Neural progenitor cell (in vitro differentiated cells): Measurements from ENCODE around the gene OR2A7. TPM values are rescaled to one million over a fixed set of nuclear protein-coding genes. Genes with fewer than 3 reads are reported as not detected.
"Not testable (repeated sequence)": the region's sequence is repeated elsewhere in the genome, so short reads cannot be mapped to it uniquely, and the experiment has no call there.

Experiments used
- DNase-seq: peaks from one replicate; pipeline ENCODE4 v3.0.0-alpha.2; 2016; ENCODE audit warnings: low spot score
- H2AFZ ChIP-seq: fragments of 200-600 bp; sonication (generic); replicated peaks from 2 replicates; pipeline ENCODE4 v1.6.1; 2016; ENCODE audit warnings: antibody characterized with exemption
- H3F3A ChIP-seq: fragments of 200-600 bp; sonication (generic); 2 replicates; pipeline ENCODE4 v1.6.1; 2016; ENCODE audit warnings: antibody characterized with exemption, low read depth
- H3K27ac ChIP-seq: fragments of 200-600 bp; sonication (generic); 2 replicates; pipeline ENCODE4 v1.5.1; 2016; ENCODE audit warnings: mild to moderate bottlenecking
- H3K27me3 ChIP-seq: fragments of 200-600 bp; sonication (generic); 2 replicates; pipeline ENCODE4 v1.6.1; 2016; ENCODE audit warnings: mild to moderate bottlenecking, moderate library complexity
- H3K36me3 ChIP-seq: fragments of 200-600 bp; sonication (generic); 2 replicates; pipeline ENCODE4 v1.5.1; 2016
- H3K4me1 ChIP-seq: fragments of 200-600 bp; sonication (generic); 2 replicates; pipeline ENCODE4 v1.6.1; 2016; ENCODE audit warnings: mixed run types
- H3K4me2 ChIP-seq: fragments of 200-600 bp; sonication (generic); 2 replicates; pipeline ENCODE4 v1.6.1; 2016
- H3K4me3 ChIP-seq: fragments of 200-600 bp; sonication (generic); 2 replicates; pipeline ENCODE4 v1.5.1; 2016
- H3K79me2 ChIP-seq: fragments of 200-600 bp; sonication (generic); 2 replicates; pipeline ENCODE4 v1.6.1; 2016; ENCODE audit warnings: low read depth
- H3K9ac ChIP-seq: fragments of 200-600 bp; sonication (generic); 2 replicates; pipeline ENCODE4 v1.6.1; 2016
- H3K9me3 ChIP-seq: fragments of 200-600 bp; sonication (generic); 2 replicates; pipeline ENCODE4 v1.5.1; 2016; ENCODE audit warnings: low read depth
- H4K20me1 ChIP-seq: fragments of 200-600 bp; sonication (generic); 2 replicates; pipeline ENCODE4 v1.6.1; 2016; ENCODE audit warnings: low read depth
- H3K27ac Mint-ChIP-seq: 3 replicates; pipeline ENCODE4 v1.8.0; 2021; ENCODE audit warnings: mixed read lengths
- H3K27me3 Mint-ChIP-seq: 2 replicates; pipeline ENCODE4 v1.8.0; 2022; ENCODE audit warnings: low read depth, mild to moderate bottlenecking, inconsistent platforms, moderate library complexity, mixed read lengths; ENCODE audit not compliant: insufficient read depth
- H3K36me3 Mint-ChIP-seq: 3 replicates; pipeline ENCODE4 v1.8.0; 2021; ENCODE audit warnings: mixed read lengths
- H3K4me1 Mint-ChIP-seq: 3 replicates; pipeline ENCODE4 v1.8.0; 2021; ENCODE audit warnings: mixed read lengths
- H3K4me3 Mint-ChIP-seq: 3 replicates; pipeline ENCODE4 v1.8.0; 2021; ENCODE audit warnings: mild to moderate bottlenecking, moderate library complexity, mixed read lengths
- H3K9me3 Mint-ChIP-seq: 3 replicates; pipeline ENCODE4 v1.8.0; 2020; ENCODE audit warnings: mixed read lengths
- CTCF ChIP-seq: fragments of 200-600 bp; sonication (generic); IDR thresholded peaks from 2 replicates; pipeline ENCODE4 v1.5.1; 2017; ENCODE audit warnings: antibody characterized with exemption, mild to moderate bottlenecking
- EZH2 ChIP-seq: fragments of 200-600 bp; sonication (generic); IDR thresholded peaks from 2 replicates; pipeline ENCODE4 v1.6.1; 2017; ENCODE audit warnings: antibody characterized with exemption, mild to moderate bottlenecking, moderate library complexity
- EZH2phosphoT487 ChIP-seq: fragments of 200-600 bp; sonication (generic); IDR thresholded peaks from 2 replicates; pipeline ENCODE4 v1.6.1; 2017; ENCODE audit warnings: antibody characterized with exemption
- total RNA-seq: library from RNA; depleted of rRNA; stranded (reverse); fragments of >200 nt; gene quantifications from 2 replicates; pipeline ENCODE4 v1.2.3, GENCODE V29; 2015; ENCODE audit warnings: low replicate concordance

Gene OR2A7
- total RNA-seq, 1 donor from 2014 or later = 0.15 TPM

DNA sequence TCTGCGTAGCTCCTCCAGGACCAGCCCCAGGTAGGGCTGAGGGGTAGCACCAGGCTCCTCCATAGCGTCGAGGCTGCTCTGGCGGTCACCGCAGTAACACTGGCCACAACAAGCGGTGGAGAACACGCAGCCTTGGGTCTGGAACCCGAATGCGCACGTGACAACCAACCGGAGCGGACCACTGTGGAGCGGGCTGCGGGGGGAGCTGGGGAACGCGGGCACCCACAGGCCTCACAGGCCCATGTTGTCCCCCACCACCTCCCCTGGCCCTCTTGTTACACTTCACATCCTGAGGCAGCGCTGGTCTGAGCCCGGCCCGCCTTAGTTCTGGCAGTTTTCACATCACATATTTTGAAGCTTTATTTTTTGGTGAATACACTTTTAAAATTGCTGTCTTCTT lies 4.6 kb upstream of the OR2A7 start, which contains the start of gene CTAGE8:
TSS of gene CTAGE8 (minus strand) at position 101 of the 400 bp plus-strand sequence. CDS start at position 63, 38 bp downstream.
- H3K9ac ChIP-seq, H3K27me3 ChIP-seq, H3K4me1 ChIP-seq, H2AFZ ChIP-seq, H3K36me3 Mint-ChIP-seq, H3K9me3 ChIP-seq, H3K4me1 Mint-ChIP-seq, H3K36me3 ChIP-seq, H3K79me2 ChIP-seq, H3K27ac ChIP-seq, H3K4me2 ChIP-seq, H4K20me1 ChIP-seq, H3K9me3 Mint-ChIP-seq, H3K27ac Mint-ChIP-seq, H3K4me3 ChIP-seq, H3K27me3 Mint-ChIP-seq, H3K4me3 Mint-ChIP-seq, DNase-seq, H3F3A ChIP-seq: not testable (repeated sequence)

DNA sequence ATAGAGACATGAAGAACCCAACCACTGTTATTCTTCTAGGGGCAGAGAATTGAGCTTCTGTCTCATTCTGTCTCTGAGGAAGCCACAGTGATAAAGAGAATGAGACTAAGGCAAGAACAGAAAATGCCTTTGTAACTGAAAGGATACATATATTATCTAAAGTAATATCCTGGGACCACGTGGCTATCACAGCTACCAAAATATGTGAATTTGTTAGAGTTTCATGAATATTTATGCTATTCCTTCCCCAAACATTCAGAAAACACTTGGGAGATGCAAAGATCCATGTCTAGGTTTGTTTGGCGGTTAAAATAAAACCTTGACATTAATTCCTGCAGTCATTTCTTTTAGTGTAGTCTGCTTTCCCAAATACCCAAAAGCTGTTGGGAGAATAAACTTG lies 2.5 kb downstream of the OR2A7 start:
- H3K27me3 ChIP-seq, H2AFZ ChIP-seq, H3K4me1 Mint-ChIP-seq, H4K20me1 ChIP-seq, H3F3A ChIP-seq, H3K27ac Mint-ChIP-seq, H3K36me3 Mint-ChIP-seq, H3K27me3 Mint-ChIP-seq, H3K4me3 ChIP-seq, H3K4me3 Mint-ChIP-seq, H3K4me1 ChIP-seq, H3K4me2 ChIP-seq, H3K9me3 ChIP-seq, DNase-seq, H3K27ac ChIP-seq, H3K9me3 Mint-ChIP-seq, H3K36me3 ChIP-seq, H3K9ac ChIP-seq, H3K79me2 ChIP-seq: not testable (repeated sequence)

DNA sequence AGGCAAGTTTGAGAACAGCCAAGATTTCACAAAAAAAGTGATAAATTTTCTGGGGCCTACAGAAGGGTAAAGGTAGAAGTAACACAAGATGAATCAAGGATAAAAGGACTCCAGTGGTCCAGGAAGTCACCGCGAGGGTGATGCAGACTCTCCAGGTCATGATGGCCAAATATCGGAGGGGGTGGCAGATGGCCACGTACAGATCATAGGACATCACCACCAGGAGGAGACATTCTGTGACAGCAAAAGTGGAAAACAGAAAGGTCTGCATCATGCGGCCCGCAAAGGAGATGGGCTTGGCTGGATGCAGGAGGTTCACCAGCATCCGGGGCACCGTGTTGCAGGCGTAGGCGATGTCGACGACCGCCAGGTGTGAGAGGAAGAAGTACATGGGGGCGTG lies 5.5 kb downstream of the OR2A7 start:
- H3K9me3 Mint-ChIP-seq, H3K4me3 ChIP-seq, H3K27ac Mint-ChIP-seq, H3K36me3 ChIP-seq, H3K4me1 Mint-ChIP-seq, H4K20me1 ChIP-seq, H3K9me3 ChIP-seq, H3K27ac ChIP-seq, H3K4me1 ChIP-seq, H2AFZ ChIP-seq, H3K9ac ChIP-seq, H3K36me3 Mint-ChIP-seq, H3K4me3 Mint-ChIP-seq, H3K27me3 ChIP-seq, H3K4me2 ChIP-seq, DNase-seq, H3F3A ChIP-seq, H3K27me3 Mint-ChIP-seq, H3K79me2 ChIP-seq: not testable (repeated sequence)

GRCh38 chr7:144256112-144256511 lies 8.5 kb downstream of the OR2A7 start:
- peak; percentile 1 for DNase-seq
- Histone ChIP-seq H3K27ac (no peak overlapping the region), H2AFZ (no peak overlapping the region), H3K79me2 (no peaks in the 10 kb centered on the region), H3K4me2 (no peak overlapping the region), H3K9me3 (no peaks in the 10 kb centered on the region), H3K36me3 (no peaks in the 10 kb centered on the region), H4K20me1 (no peaks in the 10 kb centered on the region), H3F3A (no peaks in the 10 kb centered on the region), H3K27me3 (no peaks in the 10 kb centered on the region), H3K4me1 (no peaks in the 10 kb centered on the region), H3K9ac (no peak overlapping the region), H3K4me3 (no peak overlapping the region)
- no peak for TF ChIP-seq EZH2phosphoT487
- TF ChIP-seq CTCF = no peak
- no peak for TF ChIP-seq EZH2
- Mint-ChIP-seq H3K27ac (no peak overlapping the region), H3K9me3 (no peaks in the 10 kb centered on the region), H3K27me3 (no peaks in the 10 kb centered on the region), H3K4me3 (no peak overlapping the region), H3K36me3 (no peaks in the 10 kb centered on the region), H3K4me1 (no peaks in the 10 kb centered on the region)

GRCh38 chr7:144255471-144255897 lies 9.1 kb downstream of the OR2A7 start:
- no peak overlapping the region for H3K4me3 Mint-ChIP-seq
- DNase-seq = no peak
- Histone ChIP-seq H3K4me1 (no peaks in the 10 kb centered on the region), H3K4me2 (no peak overlapping the region), H3K27ac (no peak overlapping the region), H3K27me3 (no peaks in the 10 kb centered on the region), H3K36me3 (no peaks in the 10 kb centered on the region), H3K9me3 (no peaks in the 10 kb centered on the region), H3K4me3 (no peak overlapping the region), H3F3A (no peaks in the 10 kb centered on the region), H3K9ac (no peak overlapping the region), H2AFZ (no peak overlapping the region), H3K79me2 (no peaks in the 10 kb centered on the region), H4K20me1 (no peaks in the 10 kb centered on the region)
- H3K9me3 Mint-ChIP-seq = no peaks in the 10 kb centered on the region
- no peaks in the 10 kb centered on the region for H3K4me1 Mint-ChIP-seq
- TF ChIP-seq EZH2 = no peak
- no peak for TF ChIP-seq EZH2phosphoT487
- no peak for TF ChIP-seq CTCF
- H3K27me3 Mint-ChIP-seq = no peaks in the 10 kb centered on the region
- H3K27ac Mint-ChIP-seq = no peak overlapping the region
- H3K36me3 Mint-ChIP-seq = no peaks in the 10 kb centered on the region

DNA sequence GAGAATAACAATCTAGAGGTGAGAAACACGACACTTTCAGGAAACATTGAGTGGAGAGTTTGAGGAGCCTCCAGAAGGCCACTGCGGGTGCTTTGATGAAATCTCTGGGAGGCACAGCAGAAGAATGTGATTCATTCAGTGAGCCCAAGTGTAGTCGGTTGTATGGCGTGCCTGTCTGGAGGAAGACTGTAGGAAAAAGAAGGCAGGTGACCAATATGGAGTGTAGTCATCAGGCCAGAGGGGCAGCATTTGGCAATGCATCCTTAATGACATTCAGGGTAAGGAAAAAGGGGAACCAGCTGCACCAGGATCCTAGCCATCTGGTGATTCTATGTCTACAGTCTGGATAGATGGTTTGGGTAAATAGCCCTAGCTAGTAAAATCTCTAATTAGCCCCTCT lies 12.3 kb downstream of the OR2A7 start:
- not testable (repeated sequence) for DNase-seq, H3K4me1 Mint-ChIP-seq, H3K4me1 ChIP-seq, H3K9me3 ChIP-seq, H3K4me3 ChIP-seq, H3K79me2 ChIP-seq, H3K36me3 Mint-ChIP-seq, H3K36me3 ChIP-seq, H3K27me3 ChIP-seq, H3F3A ChIP-seq, H2AFZ ChIP-seq, H3K4me2 ChIP-seq, H3K9ac ChIP-seq, H3K27me3 Mint-ChIP-seq, H3K27ac Mint-ChIP-seq, H3K9me3 Mint-ChIP-seq, H4K20me1 ChIP-seq, H3K27ac ChIP-seq, H3K4me3 Mint-ChIP-seq
